Mucosa of descending colon (tissue), 3 donors: ENCODE measurements around the gene CNPY4. TPM values are rescaled to one million over a fixed set of nuclear protein-coding genes. Genes with fewer than 3 reads are reported as not detected.

Experiments
- ATAC-seq: fragments of 200-7000 bp; cut with Tn5 transposase; one replicate; pipeline ENCODE4 v1.9.1; 2020; ENCODE audit warnings: mild to moderate bottlenecking, moderate library complexity
- DNase-seq, 3 donors: peaks; one replicate each; pipeline ENCODE4 v3.0.0-alpha.2; 2020
- H3K36me3 ChIP-seq: fragments of 200-600 bp; one replicate; pipeline ENCODE4 v1.8.0; 2021; ENCODE audit warnings: low read depth, mild to moderate bottlenecking
- H3K4me1 ChIP-seq: fragments of 200-600 bp; one replicate; pipeline ENCODE4 v1.8.0; 2021; ENCODE audit warnings: low read depth, mild to moderate bottlenecking
- H3K4me3 ChIP-seq: fragments of 200-600 bp; one replicate; pipeline ENCODE4 v1.8.0; 2021; ENCODE audit warnings: mild to moderate bottlenecking
- H3K9me3 ChIP-seq: fragments of 200-600 bp; one replicate; pipeline ENCODE4 v1.8.0; 2021; ENCODE audit warnings: mild to moderate bottlenecking
- CTCF ChIP-seq: fragments of 200-600 bp; IDR thresholded peaks from one replicate; pipeline ENCODE4 v1.8.0; 2022; ENCODE audit warnings: antibody characterized with exemption, mild to moderate bottlenecking
- intact Hi-C, 2 donors: fragments of 100-400 bp; cut with DNase I in 1 of 2; cut with micrococcal nuclease in 1 of 2; formaldehyde crosslinking; loops; one replicate each; pipeline versions ENCODE4 v1.11.0 to v1.11.1; 2022; cut with DNase I, micrococcal nuclease
- total RNA-seq, 3 donors: library from RNA; stranded (reverse); fragmentation: NEBNext Ultra II Directional in 2 of 3; extraction: Animal tissue kit (Norgen Biotek cat#: 25700) in 2 of 3; gene quantifications; one replicate each; pipeline versions ENCODE4 v1.2.1 to v1.2.4, GENCODE V29; 2021 to 2023
- donor health status: DM: no; HTN: no; CAD: no; lungs with moderate emphysema.
- donor health status: DM: no; HTN: no; CAD: no.
- donor health status: DM: no; HTN: yes; CAD: no.

CNPY4 gene
- total RNA-seq, 3 donors from 2014 or later: 7.8 to 19.4 (median 8.6) TPM

- H3K36me3 ChIP-seq: peaks cover 12% of the 10 kb centered on the region
- H3K4me3 ChIP-seq: no peak overlapping the region
- no peaks in the 10 kb centered on the region for H3K4me1 ChIP-seq
- ATAC-seq (no peak), DNase-seq (no peak)
- no peaks in the 10 kb centered on the region for H3K9me3 ChIP-seq
- intact Hi-C loops: no loop called here
- no peak for TF ChIP-seq CTCF
Observed at GRCh38 chr7:100093925-100094486, 25.4 kb upstream of the CNPY4 start.

DNA sequence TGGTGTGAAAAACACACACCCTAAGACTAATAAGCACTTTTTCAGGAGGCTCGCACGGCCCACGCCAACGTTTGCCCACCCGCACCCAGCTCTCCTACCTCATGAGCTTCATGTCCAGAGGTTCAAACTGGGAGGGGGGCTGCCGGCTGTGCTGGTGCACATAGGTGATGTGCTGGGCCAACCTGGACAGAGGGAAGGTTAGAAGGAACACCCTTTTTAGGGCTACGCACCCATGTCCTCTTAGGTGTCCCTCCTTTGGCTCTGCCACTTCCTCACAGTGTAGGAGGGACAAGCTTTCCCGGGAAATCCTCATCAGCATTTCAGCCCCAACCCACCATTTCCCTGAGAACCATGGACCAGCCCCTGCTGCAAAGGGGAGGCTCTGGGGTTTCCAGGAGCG lies 24.1 kb upstream of the CNPY4 start:
- Histone ChIP-seq H3K4me3 (no peak overlapping the region), H3K4me1 (peaks cover 6% of the 10 kb centered on the region), H3K36me3 (peaks cover 12% of the 10 kb centered on the region), H3K9me3 (no peaks in the 10 kb centered on the region)
- no peak for TF ChIP-seq CTCF
- intact Hi-C loops: no loop called here
- DNase-seq (no peak), ATAC-seq (no peak)

- peaks cover 12% of the 10 kb centered on the region for H3K36me3 ChIP-seq
- TF ChIP-seq CTCF: no peak
- intact Hi-C loops: no loop called here
- H3K9me3 ChIP-seq: no peaks in the 10 kb centered on the region
- ATAC-seq: no peak
- no peak overlapping the region for H3K4me3 ChIP-seq
- H3K4me1 ChIP-seq: peaks cover 6% of the 10 kb centered on the region
- no peak for DNase-seq
Observed at GRCh38 chr7:100095704-100096103, 23.7 kb upstream of the CNPY4 start.

DNA sequence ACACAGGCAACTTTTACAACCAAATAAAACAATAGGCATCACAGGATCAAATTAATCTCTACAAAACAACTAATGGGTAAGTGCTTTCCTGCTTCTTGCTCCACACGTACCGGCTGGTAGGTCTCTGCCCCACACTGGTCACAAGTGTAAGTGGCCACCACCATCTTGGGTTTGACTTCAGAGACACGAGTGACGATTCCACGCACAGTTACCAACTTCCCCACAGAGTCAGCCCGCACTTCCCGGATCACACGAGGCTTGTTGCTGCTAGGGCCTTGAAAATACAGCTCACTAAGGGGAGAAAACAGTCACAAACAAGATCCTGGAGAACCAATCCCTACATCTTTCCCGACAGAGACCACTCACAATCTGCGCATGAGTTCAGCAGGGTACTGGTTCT lies 20.5 kb upstream of the CNPY4 start:
- DNase-seq: no peak
- no peak for ATAC-seq
- Histone ChIP-seq H3K4me1 (peaks cover 9% of the 10 kb centered on the region), H3K9me3 (no peaks in the 10 kb centered on the region), H3K36me3 (peaks cover 5% of the 10 kb centered on the region), H3K4me3 (no peak overlapping the region)
- no peak for TF ChIP-seq CTCF
- intact Hi-C loops: no loop called here

DNA sequence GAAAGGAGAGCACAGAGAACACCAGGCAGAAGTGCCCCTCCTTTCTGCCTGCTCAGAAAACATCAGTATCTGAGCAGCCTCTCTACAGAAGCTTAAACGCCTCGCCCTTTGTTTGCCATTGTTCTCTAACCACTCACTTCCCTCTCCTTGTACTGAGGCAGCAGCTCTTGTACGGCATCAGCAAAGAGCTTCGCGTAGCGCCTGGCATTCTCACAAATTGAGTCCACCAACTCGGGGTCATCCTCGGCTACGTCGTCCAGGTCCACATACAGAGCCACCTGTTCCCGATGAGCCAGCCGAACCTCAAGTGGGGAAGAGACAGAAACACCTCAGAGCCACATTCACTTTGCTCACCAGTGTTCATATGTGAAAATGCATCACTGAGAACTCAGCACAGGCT lies 20.0 kb upstream of the CNPY4 start:
- TF ChIP-seq CTCF: no peak
- peaks cover 9% of the 10 kb centered on the region for H3K4me1 ChIP-seq
- no peak overlapping the region for H3K4me3 ChIP-seq
- H3K9me3 ChIP-seq: no peaks in the 10 kb centered on the region
- intact Hi-C loops: no loop called here
- peaks cover 5% of the 10 kb centered on the region for H3K36me3 ChIP-seq
- ATAC-seq (no peak), DNase-seq (no peak)
